ENCODE data around the gene ASS1.

GRCh38 chr9:130400870-130401269, 43.9 kb upstream of the ASS1 start:
- TF ChIP-seq POLR2A (IDR thresholded peaks at IDR 0.05; ENCODE audit: low read depth, low read length) (no peak), TAF1 (IDR thresholded peaks at IDR 0.05; ENCODE audit: low read depth, low read length) (no peak), POLR2AphosphoS5 (IDR thresholded peaks at IDR 0.05; ENCODE audit: low read depth, low read length) (no peak), POU2F2 (IDR thresholded peaks at IDR 0.05; ENCODE audit: low read depth, low read length) (no peak)
